Activated naive CD8-positive, alpha-beta T cell treated with anti-CD3 and anti-CD28 coated beads, Interleukin-2, amount 50 U/mL, for 16 hours (primary cell): ENCODE measurements around the gene RMND1.
"Not testable (repeated sequence)": the region's sequence is repeated elsewhere in the genome, so short reads cannot be mapped to it uniquely, and the experiment has no call there.

Source experiments
- DNase-seq: peaks from one replicate; pipeline ENCODE4 v3.0.0-alpha.2; 2020; ENCODE audit warnings: low read depth, low spot score

Gene RMND1

GRCh38 chr6:151387175-151387970, 64.6 kb downstream of the RMND1 start:
- DNase-seq, result no peak

GRCh38 chr6:151385177-151385576, 66.7 kb downstream of the RMND1 start:
- DNase-seq, result no peak

GRCh38 chr6:151384151-151384550, 67.8 kb downstream of the RMND1 start:
- no peak for DNase-seq

- not testable (repeated sequence) for DNase-seq
These were observed 69.3 kb downstream of the RMND1 start for GRCh38 chr6:151382631-151383030.

GRCh38 chr6:151381722-151382121, 70.2 kb downstream of the RMND1 start:
- no peak for DNase-seq

GRCh38 chr6:151380848-151381205, 71.1 kb downstream of the RMND1 start:
- no peak for DNase-seq

- no peak for DNase-seq
These were observed 71.7 kb downstream of the RMND1 start for GRCh38 chr6:151379933-151380847.

- DNase-seq, result no peak
These were observed 74.8 kb downstream of the RMND1 start for GRCh38 chr6:151377095-151377494.

GRCh38 chr6:151376440-151376839, 75.5 kb downstream of the RMND1 start:
- no peak for DNase-seq

- DNase-seq, result no peak
These were observed 76.1 kb downstream of the RMND1 start for GRCh38 chr6:151375833-151376232.

- DNase-seq, result no peak
These were observed 77.8 kb downstream of the RMND1 start for GRCh38 chr6:151374036-151374683.

- DNase-seq, result no peak
These were observed 79.8 kb downstream of the RMND1 start for GRCh38 chr6:151372164-151372563.

- DNase-seq, result no peak
These were observed 81.3 kb downstream of the RMND1 start for GRCh38 chr6:151370509-151371078.

- no peak for DNase-seq
These were observed 86.7 kb downstream of the RMND1 start for GRCh38 chr6:151365233-151365632.

GRCh38 chr6:151359486-151359885, 92.4 kb downstream of the RMND1 start:
- no peak for DNase-seq

GRCh38 chr6:151358475-151358874, 93.5 kb downstream of the RMND1 start:
- no peak for DNase-seq

GRCh38 chr6:151357758-151358436, 94.0 kb downstream of the RMND1 start:
- DNase-seq, result no peak

GRCh38 chr6:151356983-151357382, 94.9 kb downstream of the RMND1 start:
- DNase-seq, result not testable (repeated sequence)
